22Rv1 (cell line): Measurements from ENCODE around the gene BBS7.

ENCODE experiments used
- H3K27ac ChIP-seq: fragments of 450-650 bp; 2 replicates; pipeline ENCODE4 v1.5.1; 2017
- ZFX ChIP-seq: fragments of 450-650 bp; IDR thresholded peaks from 2 replicates; pipeline ENCODE4 v1.6.1; 2017; ENCODE audit warnings: antibody characterized with exemption, borderline replicate concordance
- TF ChIP-seq, protein P1 (sequence below): fragments of 450-650 bp; IDR thresholded peaks from 2 replicates; pipeline ENCODE4 v1.5.1; 2017; ENCODE audit warnings: mild to moderate bottlenecking

Gene BBS7

DNA sequence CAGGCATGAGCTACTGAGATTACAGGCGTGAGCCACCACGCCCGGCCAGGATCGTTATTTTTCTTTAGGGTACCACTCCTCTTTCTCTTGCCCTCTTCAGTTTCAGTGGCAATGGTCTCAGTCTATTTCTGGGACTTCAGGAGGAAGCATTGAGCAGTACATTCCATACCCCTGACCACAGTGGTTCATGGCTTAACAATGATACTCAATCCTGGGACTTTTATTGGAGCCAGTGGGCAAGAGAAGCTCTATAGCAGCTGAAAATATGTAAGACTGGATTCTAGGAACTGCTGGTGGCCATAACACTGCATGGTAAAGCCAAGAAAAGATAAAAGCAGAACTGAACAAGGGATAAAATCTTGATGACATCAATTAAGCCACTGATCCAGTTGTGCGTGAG lies 40.8 kb downstream of the BBS7 start:
- no peak overlapping the region for H3K27ac ChIP-seq
- TF ChIP-seq ZFX: no peak

DNA sequence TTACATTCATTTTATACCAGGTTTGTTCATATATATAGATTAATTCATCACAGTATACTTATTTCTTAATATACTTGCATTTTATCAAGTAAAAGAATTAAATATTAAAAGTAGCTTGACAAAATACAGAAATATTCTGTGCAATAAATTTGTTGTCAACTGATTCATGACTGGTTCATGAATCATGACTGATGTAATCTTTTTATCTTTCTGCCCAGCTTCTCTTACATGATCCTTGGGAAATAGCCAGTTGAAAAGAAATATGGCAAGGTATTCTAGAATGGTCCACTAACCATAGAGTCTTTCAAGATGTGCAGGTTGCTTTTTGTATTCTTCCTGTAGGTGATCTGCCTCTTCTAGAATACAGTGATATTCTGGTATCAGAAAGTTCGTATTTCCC lies 42.4 kb downstream of the BBS7 start:
- no peak for TF ChIP-seq ZFX
- TF ChIP-seq, protein P1, sequence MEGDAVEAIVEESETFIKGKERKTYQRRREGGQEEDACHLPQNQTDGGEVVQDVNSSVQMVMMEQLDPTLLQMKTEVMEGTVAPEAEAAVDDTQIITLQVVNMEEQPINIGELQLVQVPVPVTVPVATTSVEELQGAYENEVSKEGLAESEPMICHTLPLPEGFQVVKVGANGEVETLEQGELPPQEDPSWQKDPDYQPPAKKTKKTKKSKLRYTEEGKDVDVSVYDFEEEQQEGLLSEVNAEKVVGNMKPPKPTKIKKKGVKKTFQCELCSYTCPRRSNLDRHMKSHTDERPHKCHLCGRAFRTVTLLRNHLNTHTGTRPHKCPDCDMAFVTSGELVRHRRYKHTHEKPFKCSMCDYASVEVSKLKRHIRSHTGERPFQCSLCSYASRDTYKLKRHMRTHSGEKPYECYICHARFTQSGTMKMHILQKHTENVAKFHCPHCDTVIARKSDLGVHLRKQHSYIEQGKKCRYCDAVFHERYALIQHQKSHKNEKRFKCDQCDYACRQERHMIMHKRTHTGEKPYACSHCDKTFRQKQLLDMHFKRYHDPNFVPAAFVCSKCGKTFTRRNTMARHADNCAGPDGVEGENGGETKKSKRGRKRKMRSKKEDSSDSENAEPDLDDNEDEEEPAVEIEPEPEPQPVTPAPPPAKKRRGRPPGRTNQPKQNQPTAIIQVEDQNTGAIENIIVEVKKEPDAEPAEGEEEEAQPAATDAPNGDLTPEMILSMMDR: no peak
- no peak overlapping the region for H3K27ac ChIP-seq

DNA sequence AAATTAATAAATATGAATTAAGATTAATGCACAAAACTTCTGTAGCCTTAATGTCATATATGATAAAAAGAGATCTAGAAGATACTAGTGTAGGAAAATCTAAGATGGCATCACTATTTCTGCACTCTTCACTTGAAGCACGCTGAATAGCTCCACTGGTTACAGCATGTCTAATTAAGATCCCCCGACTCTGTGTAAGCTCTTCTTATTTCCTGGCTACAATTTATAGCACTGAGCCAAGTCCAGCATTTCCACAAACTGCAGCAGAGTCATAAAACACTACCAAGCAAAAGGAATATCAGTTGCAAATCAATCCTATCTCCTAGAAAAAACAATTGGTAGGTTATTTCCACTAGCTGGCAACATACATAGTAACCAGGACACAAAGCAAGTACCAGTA lies 45.3 kb downstream of the BBS7 start:
- TF ChIP-seq, protein P1: no peak
- no peak for TF ChIP-seq ZFX
- no peak overlapping the region for H3K27ac ChIP-seq

DNA sequence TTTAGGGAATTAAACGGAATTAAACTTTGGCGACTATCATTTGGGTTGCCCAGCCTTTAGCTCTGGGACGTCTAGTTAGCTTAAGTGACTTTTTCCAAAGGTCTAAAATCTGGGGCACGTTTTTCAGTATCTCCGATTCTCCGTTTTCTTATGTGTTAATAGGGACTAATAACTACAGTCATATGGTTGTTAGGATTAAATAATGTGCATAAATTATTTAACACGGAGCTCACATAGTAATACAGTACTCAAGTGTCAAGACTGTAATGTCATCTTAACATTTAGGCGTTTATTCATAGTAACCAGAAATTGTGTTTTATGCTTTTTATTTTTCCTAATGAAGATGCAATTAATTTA lies 46.1 kb downstream of the BBS7 start:
- H3K27ac ChIP-seq: peak overlapping the region; percentile 89

DNA sequence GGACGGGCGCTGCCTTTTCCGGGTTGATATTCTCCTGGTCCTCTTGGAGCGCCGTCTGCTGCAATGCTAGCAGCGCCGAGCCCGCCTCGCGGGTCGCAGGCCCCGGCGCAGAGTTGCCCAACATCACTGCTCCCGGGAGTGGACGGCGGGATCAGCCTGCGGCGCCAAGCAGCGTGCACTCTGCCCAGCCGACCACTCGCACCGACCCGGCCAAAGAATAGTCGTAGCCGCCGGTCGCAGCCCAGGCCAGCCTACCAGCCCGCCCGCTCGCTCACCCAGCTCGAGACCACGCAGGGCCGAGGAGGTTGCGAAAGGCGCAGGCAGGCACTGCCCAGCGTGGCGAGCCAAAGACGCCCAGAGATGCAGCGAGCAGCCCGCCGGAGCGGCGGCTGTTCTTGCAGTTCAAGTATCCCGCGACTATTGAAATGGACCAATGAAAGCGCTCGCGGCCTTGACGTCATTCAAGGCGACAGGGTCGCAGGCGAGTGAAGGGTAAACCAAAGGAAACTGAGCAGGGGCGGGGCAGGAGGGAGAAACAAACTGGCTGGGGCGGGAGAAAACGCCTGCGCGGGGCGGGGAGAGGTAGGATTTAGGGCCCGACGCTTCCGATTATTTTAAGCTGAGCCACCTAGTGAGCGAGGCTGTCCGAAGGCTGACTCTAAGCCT lies 46.6 kb downstream of the BBS7 start, which contains the start of gene CCNA2:
CCNA2 (minus strand) TSS at position 379 of the 666 bp plus-strand sequence; CDS start at position 124, 255 bp downstream.
- peak within 1 kb of the TSS; percentile 89 for H3K27ac ChIP-seq

More for the DNA sequence above, 46.1 kb downstream of the BBS7 start:
- TF ChIP-seq, protein P1: no peak
- TF ChIP-seq ZFX: no peak

DNA sequence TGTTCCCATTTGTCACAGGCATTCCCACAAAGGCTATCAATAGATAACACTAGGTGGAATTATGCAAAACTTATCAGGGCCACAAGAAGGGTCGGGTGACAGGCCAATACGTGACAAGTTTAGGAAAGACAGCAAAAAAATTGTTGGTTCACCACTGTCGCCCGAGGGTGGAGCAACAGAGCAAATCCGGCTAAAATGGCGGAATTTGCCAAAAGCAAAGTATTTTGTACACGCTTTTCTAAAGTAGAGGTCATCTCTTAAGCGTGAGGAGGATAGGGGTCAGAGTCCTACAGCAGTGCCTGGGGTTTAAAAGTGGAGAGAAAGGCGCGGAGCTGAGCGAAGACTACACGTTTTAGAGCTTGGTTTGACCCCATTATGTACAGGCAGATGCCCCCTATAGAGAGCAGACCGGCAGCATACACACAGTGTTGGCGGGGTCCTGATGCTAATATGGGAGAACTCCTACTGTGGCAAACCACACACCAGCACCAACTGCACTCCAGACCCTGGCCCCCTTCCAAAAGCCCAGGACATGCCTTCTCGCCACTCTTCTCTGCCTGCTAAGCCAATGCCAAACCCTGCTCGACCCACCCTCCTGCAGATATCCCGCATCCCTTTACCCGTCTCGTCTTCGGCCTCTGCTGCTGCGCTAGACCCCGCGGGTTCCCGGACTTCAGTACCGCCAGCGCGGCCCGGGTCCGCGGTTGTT lies 47.3 kb downstream of the BBS7 start:
- H3K27ac ChIP-seq: peak overlapping the region; percentile 89
- TF ChIP-seq, protein P1: peak; percentile 23
- TF ChIP-seq ZFX: no peak

More for the DNA sequence above, 46.6 kb downstream of the BBS7 start, which contains the start of gene CCNA2:
- no peak for TF ChIP-seq ZFX
- TF ChIP-seq, protein P1: no peak

DNA sequence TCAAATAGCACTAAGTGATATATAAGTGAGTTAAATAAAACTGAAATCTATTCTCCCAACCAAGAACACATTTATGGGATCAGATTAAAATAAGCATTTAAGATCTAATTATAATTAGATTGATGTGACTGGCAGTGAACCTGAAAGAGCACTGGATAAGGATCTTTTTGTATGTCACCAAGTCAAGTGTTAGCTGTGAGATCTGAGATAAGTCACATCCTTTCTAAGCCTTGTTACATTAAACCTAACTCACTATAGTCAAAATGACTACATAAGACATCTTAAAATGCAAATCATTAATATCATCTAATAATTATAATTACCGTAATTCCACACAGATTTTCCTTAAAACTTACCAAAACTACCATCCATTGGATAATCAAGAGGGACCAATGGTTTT lies 48.2 kb downstream of the BBS7 start:
- peak overlapping the region; percentile 89; the same call in 1 of the 2 replicates for H3K27ac ChIP-seq
- TF ChIP-seq, protein P1: no peak
- no peak for TF ChIP-seq ZFX
